HPDE6-E6E7 (cell line): ENCODE results near the gene CEP41.

Experiments
- DNase-seq: peaks from one replicate; pipeline ENCODE4 v3.0.0; 2011; ENCODE audit warnings: missing footprints; ENCODE audit errors: extremely low spot score

The CEP41 gene

GRCh38 chr7:130369110-130369711 lies 71.6 kb downstream of the CEP41 start:
- no peak for DNase-seq

- no peak for DNase-seq
These were observed 72.7 kb downstream of the CEP41 start for GRCh38 chr7:130367836-130368746.

- no peak for DNase-seq
These were observed 73.6 kb downstream of the CEP41 start for GRCh38 chr7:130367088-130367755.

GRCh38 chr7:130366564-130366963 lies 74.3 kb downstream of the CEP41 start:
- DNase-seq, result no peak

DNA sequence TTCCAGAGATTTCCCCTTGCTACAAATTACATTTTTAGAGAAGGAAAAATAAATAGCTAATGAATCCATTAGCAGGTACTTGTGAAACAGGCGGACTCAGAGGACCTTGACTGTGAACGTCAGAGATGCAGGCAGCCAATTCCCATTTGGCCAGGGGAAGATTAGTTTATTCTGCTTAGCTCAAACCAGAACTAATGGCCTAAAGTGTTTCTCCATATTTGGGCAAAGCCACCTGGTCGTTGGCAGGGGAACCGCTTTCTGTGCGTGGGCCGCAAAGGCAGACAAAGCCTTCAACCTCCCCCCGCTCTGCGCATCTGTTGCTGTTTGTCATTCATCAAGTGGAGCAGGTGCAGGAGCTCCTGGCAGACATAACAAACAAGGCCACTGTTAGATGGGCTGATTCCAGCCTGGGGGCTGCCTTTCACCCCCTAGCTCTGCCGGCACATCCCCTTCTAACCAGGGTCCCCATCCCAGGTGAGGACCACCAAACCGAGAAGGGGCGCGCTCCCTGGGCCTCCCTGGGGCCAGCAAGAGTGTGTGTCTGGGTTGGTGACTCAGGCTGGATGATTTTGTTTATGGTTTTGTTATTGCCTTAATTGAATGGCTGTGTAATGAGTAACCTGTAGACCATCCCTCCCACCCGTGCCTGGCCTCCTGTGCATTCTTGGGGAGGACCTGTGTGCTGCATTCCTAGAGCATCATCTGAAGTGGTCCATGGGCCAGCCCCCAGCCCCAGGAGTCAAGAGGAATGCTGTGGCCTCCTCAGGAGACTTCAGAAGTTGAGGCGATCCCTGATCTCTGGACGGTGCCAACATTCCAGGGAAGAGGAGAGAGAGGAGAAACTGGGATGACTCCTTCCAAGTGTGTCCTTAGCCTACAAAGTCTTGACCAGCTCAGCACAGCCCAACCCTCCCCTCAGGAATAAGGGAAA lies 75.0 kb downstream of the CEP41 start:
- no peak for DNase-seq

- DNase-seq, result no peak
These were observed 75.7 kb downstream of the CEP41 start for GRCh38 chr7:130365088-130365487.

GRCh38 chr7:130364451-130364850 lies 76.4 kb downstream of the CEP41 start:
- no peak for DNase-seq

- DNase-seq, result peak; percentile 78
These were observed 77.6 kb downstream of the CEP41 start for GRCh38 chr7:130363026-130363847.

GRCh38 chr7:130362251-130362816 lies 78.5 kb downstream of the CEP41 start:
- no peak for DNase-seq

DNA sequence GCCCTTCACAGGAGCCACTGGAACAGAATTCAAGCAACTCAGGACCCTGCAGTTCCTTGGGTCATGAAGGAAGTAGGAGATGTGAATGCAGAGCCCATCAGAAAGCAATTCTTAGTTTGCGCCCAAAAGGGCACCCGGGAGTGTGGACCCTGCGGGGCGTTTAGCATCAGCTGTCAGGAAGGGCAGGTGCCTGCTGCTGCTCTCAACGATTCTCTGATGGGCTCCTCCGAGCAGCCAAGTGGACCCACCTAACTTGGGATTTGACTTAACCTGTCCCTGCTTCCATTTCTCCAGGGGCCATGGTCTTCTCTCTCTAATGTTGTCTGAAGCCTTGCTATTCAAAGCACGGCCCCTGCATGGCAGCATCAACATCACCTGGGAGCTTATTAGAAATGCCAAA lies 79.1 kb downstream of the CEP41 start:
- DNase-seq, result no peak

GRCh38 chr7:130360518-130360917 lies 80.3 kb downstream of the CEP41 start:
- DNase-seq, result no peak

GRCh38 chr7:130359276-130359857 lies 81.4 kb downstream of the CEP41 start:
- no peak for DNase-seq

- no peak for DNase-seq
These were observed 82.3 kb downstream of the CEP41 start for GRCh38 chr7:130358471-130358870.

DNA sequence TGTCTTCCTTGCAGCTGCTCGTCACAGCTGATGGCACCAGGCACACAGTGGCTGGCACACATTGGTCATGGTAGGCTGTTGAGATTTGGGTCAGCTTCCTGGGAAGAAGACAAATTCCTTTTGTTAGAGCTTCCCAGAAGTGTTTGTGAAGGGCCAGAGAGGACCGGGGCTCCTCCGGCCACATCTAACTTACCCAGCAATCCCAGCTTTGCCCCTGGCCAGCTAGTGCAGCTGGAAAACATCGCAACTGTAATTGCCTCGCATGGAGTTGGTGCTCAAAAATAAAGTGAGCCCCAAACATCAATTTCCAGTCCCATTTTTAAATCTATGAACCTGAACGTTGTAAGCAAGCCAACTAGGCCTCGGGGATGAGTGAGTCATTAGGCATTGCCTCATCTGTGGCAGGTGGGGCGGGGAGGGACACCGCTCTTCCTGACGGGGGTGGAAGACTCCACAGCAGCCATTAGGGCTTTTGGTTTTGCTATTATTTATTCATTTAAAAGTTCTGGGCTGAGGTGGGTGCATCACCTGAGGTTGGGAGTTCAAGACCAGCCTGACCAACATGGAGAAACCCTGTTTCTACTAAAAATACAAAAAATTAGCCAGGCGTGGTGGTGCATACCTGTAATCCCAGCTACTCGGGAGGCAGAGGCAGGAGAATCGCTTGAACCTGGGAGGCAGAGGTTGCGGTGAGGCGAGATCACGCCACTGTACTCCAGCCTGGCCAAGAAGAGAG lies 83.8 kb downstream of the CEP41 start:
- DNase-seq, result peak; percentile 94

- peak; percentile 97 for DNase-seq
These were observed 84.5 kb downstream of the CEP41 start for GRCh38 chr7:130356121-130356875.

GRCh38 chr7:130353196-130353595 lies 87.6 kb downstream of the CEP41 start:
- DNase-seq, result no peak

- DNase-seq, result no peak
These were observed 88.4 kb downstream of the CEP41 start for GRCh38 chr7:130352194-130353074.

DNA sequence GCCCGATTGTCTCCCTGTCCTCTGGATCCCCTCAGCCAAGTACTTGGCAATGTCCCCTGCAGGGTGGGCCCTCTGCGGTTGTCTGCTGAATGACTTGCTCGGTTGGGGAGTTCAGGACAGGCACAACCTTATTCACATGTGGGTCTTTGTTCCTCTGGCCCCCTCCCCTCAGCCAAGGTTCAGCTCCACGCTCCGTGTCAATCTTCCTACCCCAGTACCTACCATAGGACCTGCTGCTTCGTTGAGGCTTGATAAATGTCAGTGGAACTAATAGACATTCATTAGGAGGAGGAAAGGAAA lies 89.1 kb downstream of the CEP41 start:
- no peak for DNase-seq
